NCI-H82 treated with DMSO at 0.1 percent for 48 hours (cell line): ENCODE data around the gene ATRN.
"Not testable (repeated sequence)": the region's sequence is repeated elsewhere in the genome, so short reads cannot be mapped to it uniquely, and the experiment has no call there.

Experiments
- DNase-seq: peaks from one replicate; lab custom pipeline; 2025; ENCODE audit not compliant: unreplicated experiment; lab: John Stamatoyannopoulos, UW

Gene ATRN

DNA sequence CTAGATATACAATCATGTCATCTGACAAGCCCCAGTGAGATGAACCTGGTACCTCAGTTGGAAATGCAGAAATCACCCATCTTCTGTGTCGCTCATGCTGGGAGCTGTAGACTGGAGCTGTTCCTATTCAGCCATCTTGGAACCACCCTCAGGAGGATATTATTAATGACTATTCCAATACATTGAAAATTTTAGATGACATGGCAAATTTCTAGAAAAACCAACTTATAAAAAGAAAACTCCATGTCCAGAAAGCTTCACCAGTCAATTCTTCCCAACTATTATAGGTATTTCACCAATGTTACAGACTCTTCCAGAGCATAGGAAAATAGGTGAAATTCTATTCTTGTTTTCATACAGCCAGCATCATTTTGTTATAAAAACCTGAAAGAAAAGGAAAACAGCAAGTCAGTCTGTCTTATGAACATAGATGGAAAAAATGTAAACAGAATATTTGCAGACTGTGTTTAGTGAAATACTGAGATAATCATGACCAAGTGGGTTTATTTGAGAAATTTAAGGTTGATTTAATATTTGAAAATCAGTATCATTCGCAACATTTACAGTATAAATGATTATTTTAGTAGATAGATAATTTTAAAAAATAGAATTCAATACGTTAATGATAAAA lies 43.3 kb downstream of the ATRN start:
- no peak for DNase-seq

DNA sequence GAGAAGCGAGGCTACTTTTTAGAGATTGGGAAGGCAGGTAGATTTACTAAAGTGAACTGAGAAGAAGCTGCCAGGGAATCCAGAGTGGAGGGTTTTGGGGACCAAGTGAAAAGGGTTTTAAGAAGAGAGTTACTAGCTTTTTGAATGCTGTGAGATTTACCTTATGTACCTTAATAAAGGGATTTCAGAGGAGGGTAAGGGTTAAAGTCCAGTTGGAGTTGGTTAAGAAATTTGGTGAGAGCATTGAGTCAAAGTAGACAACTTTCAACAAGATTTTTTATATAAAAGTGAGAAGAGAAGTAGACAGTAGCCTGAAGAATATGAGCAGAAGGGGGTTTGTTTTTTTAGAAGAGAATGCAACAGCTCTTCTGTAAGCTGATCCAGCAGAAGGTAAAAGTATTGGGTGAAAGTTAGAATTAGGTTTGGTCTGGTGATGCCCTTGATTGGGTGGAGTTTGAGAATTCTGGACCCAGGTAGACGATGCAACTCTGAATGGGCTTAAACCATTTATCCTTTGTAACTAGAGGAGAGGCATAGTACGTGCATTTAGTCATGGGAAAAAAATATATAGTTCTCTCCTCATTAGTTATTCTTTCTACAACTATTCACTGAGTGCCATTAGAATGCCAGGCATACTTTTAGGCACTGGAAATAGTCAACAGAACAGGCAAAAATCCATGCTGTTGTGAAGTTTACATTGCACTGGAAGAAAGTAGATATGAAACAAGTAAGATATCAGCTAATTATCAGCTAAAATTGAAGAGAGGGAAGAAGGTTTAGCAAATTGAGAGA lies 44.8 kb downstream of the ATRN start:
- no peak for DNase-seq

DNA sequence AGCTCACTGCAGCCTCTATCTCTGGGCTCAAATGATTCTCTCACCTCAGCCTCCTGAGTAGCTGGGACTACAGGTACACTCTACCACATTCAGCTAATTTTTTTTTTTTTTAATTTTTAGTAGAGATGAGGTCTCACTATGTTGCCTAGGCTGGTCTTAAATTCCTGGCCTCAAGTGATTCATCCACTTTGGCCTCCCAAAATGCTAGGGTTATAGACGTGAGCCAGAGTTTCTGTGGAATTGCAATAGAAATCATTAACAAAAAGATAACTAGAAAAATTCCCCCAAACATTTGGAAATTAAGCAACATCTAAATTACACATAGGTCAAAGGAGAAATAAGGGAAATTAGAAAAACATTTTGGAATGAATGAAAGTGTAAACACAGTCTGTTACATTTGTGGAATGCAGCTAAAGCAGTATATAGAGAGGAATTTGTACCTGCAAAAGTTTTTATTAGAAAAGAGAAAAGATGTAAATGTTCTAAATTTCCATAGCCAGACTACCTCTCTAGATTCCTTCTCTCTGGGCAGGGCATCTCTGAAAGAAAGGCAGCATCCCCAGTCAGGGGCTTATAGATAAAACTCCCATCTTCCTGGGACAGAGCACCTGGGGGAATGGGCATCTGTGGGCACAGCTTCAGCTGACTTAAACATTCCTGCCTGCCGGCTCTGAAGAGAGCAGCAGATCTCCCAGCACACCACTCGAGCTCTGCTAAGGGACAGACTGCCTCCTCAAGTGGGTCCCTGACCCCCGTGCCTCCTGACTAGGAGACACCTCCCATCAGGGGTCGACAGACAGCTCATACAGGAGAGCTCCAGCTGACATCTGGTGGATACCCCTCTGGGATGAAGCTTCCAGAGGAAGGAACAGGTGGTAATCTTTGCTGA lies 51.3 kb downstream of the ATRN start:
- no peak for DNase-seq

DNA sequence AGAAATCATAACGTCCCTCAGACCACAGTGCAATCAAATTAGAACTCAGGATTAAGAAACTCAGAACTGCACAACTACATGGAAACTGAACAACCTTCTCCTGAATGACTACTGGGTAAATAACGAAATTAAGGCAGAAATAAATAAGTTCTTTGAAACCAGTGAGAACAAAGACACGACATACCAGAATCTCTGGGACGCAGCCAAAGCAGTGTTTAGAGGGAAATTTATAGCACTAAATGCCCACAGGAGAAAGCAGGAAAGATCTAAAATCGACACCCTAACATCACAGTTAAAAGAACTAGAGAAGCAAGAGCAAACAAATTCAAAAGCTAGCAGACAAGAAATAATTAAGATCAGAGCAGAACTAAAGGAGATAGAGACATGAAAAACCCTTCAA lies 53.9 kb downstream of the ATRN start:
- not testable (repeated sequence) for DNase-seq

DNA sequence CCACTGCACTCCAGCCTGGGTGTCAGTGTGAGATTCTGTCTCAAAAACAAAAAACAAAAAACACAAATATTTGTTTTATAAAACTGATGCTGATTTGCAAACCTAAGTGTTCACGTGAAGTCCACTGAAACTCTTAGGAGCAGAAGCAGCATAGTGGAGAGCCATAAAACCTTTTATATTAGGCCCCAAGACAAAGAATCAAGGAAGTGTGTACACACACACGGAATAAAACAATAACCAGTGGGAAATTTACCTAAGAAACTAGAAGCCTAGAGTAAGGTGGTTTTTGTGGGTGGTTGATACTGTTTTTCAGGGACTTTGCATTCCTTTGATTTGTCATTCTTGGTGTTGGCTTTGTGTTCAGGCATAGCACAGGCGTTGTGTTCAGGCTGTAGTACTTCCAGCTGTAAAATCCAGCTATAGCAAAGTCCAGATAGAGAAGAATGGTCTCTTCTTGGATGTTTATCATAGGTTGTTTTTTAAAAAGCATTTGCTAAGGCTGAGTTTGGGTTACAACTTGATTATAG lies 61.3 kb downstream of the ATRN start:
- DNase-seq: no peak

DNA sequence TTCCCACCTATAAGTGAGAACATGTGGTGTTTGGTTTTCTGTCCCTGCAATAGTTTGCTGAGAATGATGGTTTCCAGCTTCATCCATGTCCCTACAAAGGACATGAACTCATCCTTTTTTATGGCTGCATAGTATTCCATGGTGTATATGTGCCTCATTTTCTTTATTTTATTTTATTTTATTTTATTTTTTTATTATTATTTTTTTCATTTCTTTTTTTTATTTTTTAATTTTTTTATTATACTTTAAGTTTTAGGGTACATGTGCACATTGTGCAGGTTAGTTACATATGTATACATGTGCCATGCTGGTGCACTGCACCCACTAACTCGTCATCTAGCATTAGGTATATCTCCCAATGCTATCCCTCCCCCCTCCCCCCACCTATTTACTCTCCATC lies 66.9 kb downstream of the ATRN start:
- not testable (repeated sequence) for DNase-seq

DNA sequence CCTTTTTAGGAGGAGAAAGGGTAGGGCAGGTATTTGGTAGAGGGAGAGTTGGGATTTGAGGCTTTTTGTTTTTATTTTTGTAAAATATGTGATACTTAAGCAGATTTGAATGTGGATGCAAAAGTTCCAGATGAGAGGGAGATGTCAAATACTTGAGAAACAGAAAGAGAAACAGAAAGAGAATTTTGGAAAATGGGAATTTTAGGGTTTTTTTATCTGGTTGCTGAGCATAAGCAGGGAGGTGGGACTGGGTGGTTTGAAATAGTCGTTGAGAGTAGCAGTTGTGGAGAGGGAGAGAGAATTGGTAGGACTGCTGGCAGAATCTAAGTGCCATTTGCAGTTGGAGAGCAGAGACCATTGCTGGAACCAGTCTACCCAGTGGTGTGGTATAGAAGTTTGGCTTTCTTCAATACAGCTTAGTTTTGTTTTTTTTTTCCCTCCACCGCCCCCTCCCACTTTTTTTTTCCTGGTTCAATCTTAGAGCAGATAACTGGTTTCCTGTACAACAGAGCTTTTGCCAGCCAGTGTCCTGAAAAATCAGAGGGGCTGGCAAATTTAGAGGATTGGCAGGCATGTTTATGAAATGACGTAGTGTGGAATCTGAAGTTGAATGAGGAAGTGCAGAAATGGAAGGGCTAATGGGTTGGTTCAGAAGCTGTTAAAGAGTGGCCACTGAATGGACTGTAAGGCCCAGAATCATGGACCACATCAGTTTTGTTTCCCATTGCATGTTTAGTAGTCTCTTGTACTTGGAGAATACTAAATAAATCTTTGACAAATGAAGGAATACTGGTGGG lies 68.7 kb downstream of the ATRN start:
- no peak for DNase-seq

DNA sequence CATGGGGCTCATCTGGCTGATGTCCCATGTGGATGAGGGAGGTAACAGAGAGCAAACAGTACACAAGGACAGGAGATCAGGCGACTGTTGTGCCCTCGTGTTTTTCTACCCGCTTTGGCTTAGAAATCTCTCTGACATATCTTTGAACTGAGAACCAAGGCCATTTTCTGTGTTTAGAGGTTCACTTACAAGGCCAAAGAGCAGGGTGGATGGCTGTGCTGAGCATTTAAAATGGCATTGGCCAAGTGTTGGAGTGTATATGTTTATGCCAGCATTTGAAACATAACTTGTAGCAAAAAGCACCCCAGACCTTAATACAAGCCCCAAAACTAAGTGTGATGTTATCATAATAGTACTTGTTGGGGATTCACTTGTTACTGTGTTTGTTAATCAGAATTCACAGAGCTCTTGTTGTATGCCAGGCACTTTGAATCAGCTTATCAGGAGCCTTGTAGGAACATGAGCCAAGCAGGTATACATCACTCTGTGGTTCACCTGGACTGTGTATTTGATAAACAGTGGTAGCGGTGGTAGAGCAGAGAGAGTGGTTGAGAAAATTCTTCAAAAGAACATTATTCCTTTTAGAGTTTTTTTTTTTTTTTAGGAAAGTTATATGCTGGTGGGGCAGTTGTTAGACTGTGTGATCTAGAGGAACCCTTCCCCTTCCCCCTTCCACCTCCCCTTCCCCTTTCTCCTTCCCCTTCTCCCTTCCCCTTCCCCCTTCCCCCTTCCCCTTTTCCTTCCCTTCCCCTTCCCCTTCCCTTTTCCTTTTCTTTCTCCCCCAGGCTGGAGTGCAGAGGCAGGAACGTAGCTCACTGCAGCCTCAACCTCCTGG lies 71.3 kb downstream of the ATRN start:
- no peak for DNase-seq

DNA sequence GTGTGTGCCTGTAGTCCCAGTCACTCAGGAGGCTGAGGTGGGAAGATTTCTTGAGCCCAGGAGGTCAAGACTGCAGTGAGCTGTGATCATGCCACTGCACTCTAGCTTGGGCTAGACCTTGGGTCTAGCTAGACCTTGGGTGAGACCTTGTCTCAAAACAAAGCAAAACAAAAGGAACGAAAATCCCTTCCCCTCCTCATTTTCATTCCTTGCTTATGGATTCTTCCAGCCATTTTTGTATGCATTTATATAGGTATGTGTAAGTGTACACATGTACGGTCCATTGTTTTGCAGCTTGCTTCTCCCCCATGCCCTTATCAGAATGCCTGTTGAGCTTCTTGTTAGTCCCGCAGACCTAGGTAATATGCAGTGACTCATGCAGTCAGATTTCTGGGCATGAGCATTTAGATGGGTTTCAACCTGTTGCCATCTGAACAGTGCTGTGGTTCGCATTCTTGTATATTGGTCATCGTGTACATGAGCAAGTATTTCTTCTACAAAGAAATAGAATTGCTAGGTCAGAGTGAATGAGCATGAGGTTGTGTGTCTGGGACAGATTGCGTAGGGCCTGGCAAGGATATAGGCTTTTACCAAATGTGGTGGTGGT lies 73.2 kb downstream of the ATRN start:
- no peak for DNase-seq

DNA sequence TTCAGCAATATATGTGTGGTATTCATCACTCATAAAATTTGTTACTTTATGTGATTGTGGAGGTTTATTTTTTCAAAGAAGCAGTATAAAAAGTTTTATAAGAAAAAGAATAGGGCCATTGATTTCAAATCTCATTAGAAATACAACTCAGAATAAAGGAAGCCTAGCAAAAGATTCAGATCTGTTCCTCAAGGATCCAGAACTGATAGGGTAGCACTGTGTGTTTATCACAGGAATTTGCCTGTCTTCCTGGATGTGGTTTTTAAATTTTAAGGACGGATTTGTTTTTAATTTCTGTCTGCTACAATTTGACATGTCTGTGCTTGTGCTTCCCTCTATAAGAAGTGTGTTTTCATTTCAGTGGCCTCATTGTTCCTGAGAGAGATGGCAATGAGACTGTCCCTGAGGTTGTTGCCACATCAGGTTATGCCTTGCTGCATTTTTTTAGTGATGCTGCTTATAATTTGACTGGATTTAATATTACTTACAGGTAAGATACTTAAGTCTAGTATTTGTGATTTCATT lies 74.6 kb downstream of the ATRN start:
- DNase-seq: no peak

DNA sequence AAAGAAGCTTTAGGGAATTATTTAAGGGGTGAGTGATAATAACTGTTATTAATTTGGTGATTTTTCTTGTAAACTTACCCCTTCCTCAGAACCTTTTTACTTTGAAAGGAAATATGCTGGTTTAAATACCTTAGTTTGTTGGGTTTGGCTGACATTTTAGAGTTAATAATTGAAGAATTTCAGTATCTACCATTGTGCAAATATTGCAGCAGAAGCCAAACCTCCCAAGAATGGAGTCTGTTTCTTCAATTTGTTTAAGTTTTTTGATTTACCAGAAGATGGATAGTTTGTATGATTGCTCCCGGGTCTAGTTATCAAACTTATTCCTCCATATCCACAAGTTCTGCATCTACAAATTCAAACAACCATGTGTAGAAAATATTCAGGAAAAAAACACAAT lies 77.1 kb downstream of the ATRN start:
- DNase-seq: no peak

DNA sequence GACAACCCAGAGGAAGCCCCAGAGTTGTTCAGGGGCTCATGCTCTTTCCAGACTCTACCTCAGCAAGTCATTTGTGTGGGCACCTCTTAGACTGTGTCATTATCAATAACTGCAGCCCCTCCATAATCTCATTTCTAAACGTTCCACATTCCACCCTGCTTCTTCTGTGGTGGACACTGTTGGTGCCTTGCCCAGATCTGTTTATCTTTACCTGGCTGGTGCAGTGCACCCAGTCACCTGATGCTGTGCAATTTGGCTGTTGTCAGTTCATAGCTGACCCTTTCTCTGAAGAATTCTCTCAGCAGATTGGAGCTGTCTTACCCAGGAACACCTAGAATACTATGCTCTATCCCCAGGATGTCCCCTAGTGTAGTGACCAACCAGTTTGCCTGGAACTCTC lies 80.0 kb downstream of the ATRN start:
- DNase-seq: no peak

DNA sequence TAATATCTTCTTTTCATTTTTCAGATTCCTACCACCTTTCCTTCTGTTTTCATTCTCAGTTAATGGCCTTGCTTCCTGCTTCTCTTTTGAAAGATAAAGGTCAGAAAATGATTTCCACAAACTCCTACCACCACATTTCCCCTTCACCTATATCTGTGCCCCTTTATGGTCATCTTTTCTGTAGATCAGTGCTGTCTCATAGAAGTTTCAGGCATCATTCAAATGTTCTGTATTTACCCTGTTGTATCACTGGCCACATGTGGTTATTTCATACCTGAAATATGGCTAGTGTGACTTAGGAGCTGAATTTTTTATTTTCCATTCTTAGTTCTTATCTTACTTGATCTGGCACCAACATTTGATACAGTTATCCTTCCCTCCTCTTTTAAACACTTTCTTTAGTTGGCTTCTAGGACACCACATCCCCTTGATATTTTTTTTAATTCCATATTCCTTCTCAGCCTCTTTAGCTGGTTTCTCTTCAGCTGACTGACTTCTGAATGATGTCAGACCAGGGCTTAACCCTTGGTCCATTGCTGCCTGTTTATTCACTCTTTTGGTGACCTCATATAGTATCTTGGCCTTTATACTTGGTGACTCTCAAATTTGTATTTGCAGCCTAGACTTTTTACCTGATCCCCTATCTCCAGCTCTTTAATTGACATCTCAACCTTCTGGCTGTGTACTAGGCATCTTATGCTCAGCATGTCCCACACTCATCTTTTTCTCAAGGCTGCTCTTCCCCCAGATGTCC lies 81.0 kb downstream of the ATRN start:
- no peak for DNase-seq

DNA sequence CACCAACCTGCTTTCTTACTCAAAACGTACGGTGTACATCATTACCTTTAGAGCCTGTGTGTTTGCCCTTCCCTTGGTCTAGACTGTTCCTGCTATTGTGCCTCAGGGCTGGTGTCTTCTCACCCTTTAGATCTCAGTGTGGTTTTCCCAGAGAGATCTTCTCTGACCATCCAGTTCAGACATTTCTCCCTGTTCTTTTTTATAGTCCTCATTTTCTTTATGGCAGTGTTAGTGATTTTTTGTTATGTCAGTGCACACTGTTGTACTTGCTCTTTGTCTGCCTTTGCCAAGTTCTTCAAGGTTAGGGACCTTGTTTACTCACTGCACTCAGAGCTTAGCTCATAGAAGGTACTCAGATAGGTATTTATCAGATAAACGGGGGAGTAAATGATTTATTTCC lies 82.8 kb downstream of the ATRN start:
- no peak for DNase-seq

DNA sequence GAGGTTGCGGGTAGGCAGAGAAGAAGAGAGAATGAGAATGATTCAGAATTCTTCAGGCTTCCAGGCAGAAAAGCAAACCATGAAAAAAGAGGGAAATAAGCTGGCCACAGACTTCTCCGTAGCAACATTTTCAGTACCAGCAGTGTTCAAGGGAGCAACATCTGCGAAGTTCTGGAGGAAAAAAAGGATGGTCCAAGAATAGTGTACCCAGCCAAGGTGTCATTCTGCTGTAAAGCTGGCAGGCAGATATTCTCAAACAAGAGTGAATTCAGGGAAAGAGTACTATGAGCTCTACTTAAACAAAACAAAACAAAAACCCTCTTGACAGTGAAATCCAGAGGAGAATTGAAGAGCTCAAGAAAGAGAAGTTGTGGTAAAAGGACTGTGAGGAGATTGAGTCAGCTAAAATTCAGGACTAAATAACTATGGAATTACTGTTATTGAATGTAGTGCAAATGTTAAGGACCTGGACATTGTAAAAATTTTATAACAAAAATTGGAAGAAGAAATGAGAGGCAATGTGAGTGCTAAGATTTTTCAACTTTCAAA lies 86.5 kb downstream of the ATRN start:
- DNase-seq: no peak

DNA sequence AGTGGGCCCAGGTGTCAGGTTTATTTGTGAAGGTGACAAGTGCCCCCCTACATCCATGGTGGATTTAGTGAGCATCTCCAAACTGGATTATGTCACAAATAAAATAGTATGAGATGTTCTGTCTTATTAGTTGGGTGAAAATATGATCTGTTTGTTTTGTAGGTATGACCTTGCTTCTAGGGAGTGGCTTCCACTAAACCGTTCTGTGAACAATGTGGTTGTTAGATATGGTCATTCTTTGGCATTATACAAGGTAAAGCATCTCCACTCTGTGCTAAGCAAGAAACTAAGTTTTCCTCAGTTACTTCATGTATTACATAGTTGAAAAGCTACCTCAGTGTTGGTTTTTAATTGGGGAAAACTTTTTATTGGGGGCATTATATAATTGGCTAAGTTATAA lies 88.4 kb downstream of the ATRN start:
- DNase-seq: no peak

DNA sequence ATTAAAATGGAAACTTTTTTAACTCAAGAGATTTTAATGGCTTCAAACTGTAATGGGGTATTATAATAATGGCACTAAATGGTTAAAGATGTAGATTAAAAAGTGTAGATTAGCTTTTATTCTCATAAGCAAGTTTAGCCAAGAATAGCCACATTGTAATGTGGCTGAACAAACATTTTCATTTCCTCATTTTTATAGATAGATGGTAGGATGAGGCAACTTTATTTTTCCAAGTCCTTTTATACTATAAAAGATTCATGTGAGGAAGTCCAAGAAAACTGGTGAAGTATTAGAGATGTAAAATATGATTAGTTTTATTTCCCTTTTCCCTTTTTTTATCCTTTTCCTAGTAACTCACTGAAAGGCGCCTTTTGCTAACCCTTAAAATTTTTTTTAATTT lies 88.8 kb downstream of the ATRN start:
- DNase-seq: no peak

DNA sequence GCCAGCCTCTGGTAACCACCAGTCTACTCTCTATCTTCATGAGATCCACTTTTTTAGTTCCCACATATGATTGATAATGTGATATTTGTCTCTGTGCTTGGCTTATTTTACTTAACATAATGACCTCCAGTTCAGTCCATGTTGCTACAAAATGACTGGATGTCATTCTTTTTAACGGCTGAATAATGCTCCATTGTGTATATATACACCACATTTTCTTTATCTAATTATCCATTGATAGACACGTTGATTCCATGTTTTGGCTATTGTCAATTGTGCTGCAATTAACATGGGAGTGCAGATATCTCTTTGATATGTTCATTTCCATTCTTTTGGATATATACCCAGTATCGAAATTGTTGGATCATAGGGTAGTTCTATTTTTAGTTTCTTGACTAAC lies 89.3 kb downstream of the ATRN start:
- DNase-seq: no peak
